Measurements from ENCODE around the gene GAN.

GAN gene

GRCh38 chr16:81437865-81438264 is 123.1 kb downstream of the GAN start:
- no peaks in the 10 kb centered on the region for H3K36me3 ChIP-seq (ENCODE audit: insufficient read depth, low read length)
- H2AFZ ChIP-seq (ENCODE audit: low read depth, low read length) = no peak overlapping the region
- peaks cover 3% of the 10 kb centered on the region for H3K4me1 ChIP-seq (ENCODE audit: insufficient read depth, low read length)
- H3K9me3 ChIP-seq (ENCODE audit: low read length) = no peaks in the 10 kb centered on the region
- no peak overlapping the region for H3K4me3 ChIP-seq (ENCODE audit: low read length)
- H3K27me3 ChIP-seq (ENCODE audit: insufficient read depth, low read length) = peaks cover 3% of the 10 kb centered on the region
